GM23338 (cell line): ENCODE data around the gene CSTPP1. TPM values are rescaled to one million over a fixed set of nuclear protein-coding genes. Genes with fewer than 3 reads are reported as not detected.

Experiments used
- ATAC-seq: fragments of 200-7000 bp; cut with Tn5 transposase; 3 replicates; pipeline ENCODE4 v1.9.1; 2020
- DNase-seq: peaks from one replicate; pipeline ENCODE4 v3.0.0-alpha.2; 2015; ENCODE audit warnings: low spot score
- H2AFZ ChIP-seq: fragments of 200-600 bp; sonication (generic); 2 replicates; pipeline ENCODE4 v1.8.0; 2016; ENCODE audit warnings: antibody characterized with exemption, mild to moderate bottlenecking, moderate library complexity
- H3F3A ChIP-seq: fragments of 200-600 bp; sonication (generic); replicated peaks from 2 replicates; pipeline ENCODE4 v1.8.0; 2017; ENCODE audit warnings: antibody characterized with exemption, mixed run types, low read depth
- H3K27ac ChIP-seq: fragments of 200-600 bp; sonication (generic); 2 replicates; pipeline ENCODE4 v1.6.1; 2016; ENCODE audit warnings: low read depth
- H3K27me3 ChIP-seq: fragments of 200-600 bp; sonication (generic); 2 replicates; pipeline ENCODE4 v1.8.0; 2016; ENCODE audit warnings: mild to moderate bottlenecking, mixed run types, moderate library complexity; ENCODE audit not compliant: insufficient read depth
- H3K36me3 ChIP-seq: fragments of 200-600 bp; sonication (generic); 2 replicates; pipeline ENCODE4 v1.8.0; 2016; ENCODE audit warnings: mild to moderate bottlenecking; ENCODE audit not compliant: insufficient read depth
- H3K4me1 ChIP-seq: fragments of 200-600 bp; sonication (generic); 2 replicates; pipeline ENCODE4 v1.8.0; 2016; ENCODE audit warnings: mild to moderate bottlenecking, moderate library complexity; ENCODE audit not compliant: insufficient read depth
- H3K4me2 ChIP-seq: fragments of 200-600 bp; sonication (generic); 2 replicates; pipeline ENCODE4 v1.7.1; 2017; ENCODE audit warnings: mixed run types
- H3K4me3 ChIP-seq: fragments of 200-600 bp; sonication (generic); 2 replicates; pipeline ENCODE4 v1.6.1; 2016; ENCODE audit warnings: mixed run types
- H3K79me2 ChIP-seq: fragments of 200-600 bp; sonication (generic); replicated peaks from 2 replicates; pipeline ENCODE4 v1.8.0; 2017; ENCODE audit warnings: mild to moderate bottlenecking; ENCODE audit not compliant: insufficient read depth
- H3K9me2 ChIP-seq: fragments of 200-600 bp; sonication (generic); 2 replicates; pipeline ENCODE4 v1.8.0; 2017; ENCODE audit not compliant: insufficient read depth
- H4K20me1 ChIP-seq: fragments of 200-600 bp; sonication (generic); replicated peaks from 2 replicates; pipeline ENCODE4 v1.8.0; 2017; ENCODE audit warnings: mild to moderate bottlenecking; ENCODE audit not compliant: insufficient read depth
- H3K27ac Mint-ChIP-seq: 2 replicates; pipeline ENCODE4 v1.8.0; 2020; ENCODE audit warnings: inconsistent platforms, mild to moderate bottlenecking, moderate library complexity, mixed read lengths
- H3K27me3 Mint-ChIP-seq: 3 replicates; pipeline ENCODE4 v1.8.0; 2022; ENCODE audit warnings: low read depth, mild to moderate bottlenecking, moderate library complexity, mixed read lengths, inconsistent platforms; ENCODE audit not compliant: insufficient read depth, poor library complexity
- H3K36me3 Mint-ChIP-seq: 3 replicates; pipeline ENCODE4 v1.8.0; 2021; ENCODE audit warnings: low read depth, mild to moderate bottlenecking, inconsistent platforms, moderate library complexity, mixed read lengths
- H3K4me1 Mint-ChIP-seq: 3 replicates; pipeline ENCODE4 v1.8.0; 2020; ENCODE audit warnings: mild to moderate bottlenecking, inconsistent platforms, mixed read lengths
- H3K4me3 Mint-ChIP-seq: 3 replicates; pipeline ENCODE4 v1.8.0; 2021; ENCODE audit warnings: moderate library complexity, mild to moderate bottlenecking, inconsistent platforms, mixed read lengths
- H3K9me3 Mint-ChIP-seq: 3 replicates; pipeline ENCODE4 v1.8.0; 2020; ENCODE audit warnings: moderate library complexity, mild to moderate bottlenecking, inconsistent platforms, mixed read lengths
- CREB1 ChIP-seq: fragments of 250-450 bp; sonication (Bioruptor Pico); IDR thresholded peaks from 2 replicates; pipeline ENCODE4 v1.5.0; 2020; ENCODE audit warnings: low read depth, mild to moderate bottlenecking, moderate library complexity
- EZH2phosphoT487 ChIP-seq: fragments of 200-600 bp; sonication (generic); IDR thresholded peaks from one replicate; pipeline ENCODE4 v1.8.1; 2018; ENCODE audit warnings: antibody characterized with exemption; ENCODE audit not compliant: unreplicated experiment
- NANOG ChIP-seq: IDR thresholded peaks from 2 replicates; pipeline ENCODE4 v1.6.1; 2016; ENCODE audit warnings: antibody characterized with exemption, borderline replicate concordance
- STAT1 ChIP-seq: IDR thresholded peaks from one replicate; pipeline ENCODE4 v1.6.1; 2016; ENCODE audit warnings: antibody characterized with exemption; ENCODE audit not compliant: unreplicated experiment
- ZNF331 ChIP-seq: fragments of 250-450 bp; sonication (Bioruptor Pico); IDR thresholded peaks from 2 replicates; pipeline ENCODE4 v1.5.0; 2020; ENCODE audit warnings: low read depth, mild to moderate bottlenecking, moderate library complexity
- polyA plus RNA-seq: library from polyadenylated mRNA; unstranded; fragments of >200 nt; fragmentation: Nextera tagmentation; extraction: Ambion mirVana; gene quantifications from 2 replicates; pipeline ENCODE4 v1.2.1, GENCODE V29; 2016
- total RNA-seq: library from RNA; depleted of rRNA; stranded (reverse); fragments of >200 nt; shearing (Covaris generic); gene quantifications from 2 replicates; pipeline ENCODE4 v1.2.3, GENCODE V29; 2014
- TF ChIP-seq, protein P1 (sequence below): fragments of 250-450 bp; sonication (Bioruptor Pico); IDR thresholded peaks from 2 replicates; pipeline ENCODE4 v1.5.0; 2020; ENCODE audit warnings: mild to moderate bottlenecking, moderate library complexity

The CSTPP1 gene
- total and polyA plus RNA-seq, 2 experiments from 2014 or later = 23.5 to 42.6 TPM

DNA sequence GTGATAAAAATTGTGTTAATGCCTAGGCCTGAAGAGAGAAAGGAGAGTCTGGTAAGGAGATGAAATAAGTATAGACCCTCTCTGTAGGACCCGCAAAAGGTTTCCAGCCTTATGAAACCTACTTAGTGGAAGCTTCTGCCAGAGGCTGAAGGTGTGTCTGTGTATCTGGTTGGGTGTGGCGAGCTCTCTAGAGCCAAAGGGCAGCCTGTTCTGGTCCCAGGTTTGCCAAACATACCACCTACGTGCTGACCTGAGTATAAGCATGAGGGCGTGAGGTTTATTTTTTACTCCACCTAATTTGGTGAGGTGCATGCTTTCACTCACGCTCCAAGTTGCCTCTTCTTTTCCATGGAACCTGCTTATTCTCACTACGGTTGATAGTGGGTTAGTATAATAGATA is 5.6 kb downstream of the CSTPP1 start (continued):
- TF ChIP-seq ZNF331 (CRISPR knock-in tag) = no peak
- TF ChIP-seq, protein P1, sequence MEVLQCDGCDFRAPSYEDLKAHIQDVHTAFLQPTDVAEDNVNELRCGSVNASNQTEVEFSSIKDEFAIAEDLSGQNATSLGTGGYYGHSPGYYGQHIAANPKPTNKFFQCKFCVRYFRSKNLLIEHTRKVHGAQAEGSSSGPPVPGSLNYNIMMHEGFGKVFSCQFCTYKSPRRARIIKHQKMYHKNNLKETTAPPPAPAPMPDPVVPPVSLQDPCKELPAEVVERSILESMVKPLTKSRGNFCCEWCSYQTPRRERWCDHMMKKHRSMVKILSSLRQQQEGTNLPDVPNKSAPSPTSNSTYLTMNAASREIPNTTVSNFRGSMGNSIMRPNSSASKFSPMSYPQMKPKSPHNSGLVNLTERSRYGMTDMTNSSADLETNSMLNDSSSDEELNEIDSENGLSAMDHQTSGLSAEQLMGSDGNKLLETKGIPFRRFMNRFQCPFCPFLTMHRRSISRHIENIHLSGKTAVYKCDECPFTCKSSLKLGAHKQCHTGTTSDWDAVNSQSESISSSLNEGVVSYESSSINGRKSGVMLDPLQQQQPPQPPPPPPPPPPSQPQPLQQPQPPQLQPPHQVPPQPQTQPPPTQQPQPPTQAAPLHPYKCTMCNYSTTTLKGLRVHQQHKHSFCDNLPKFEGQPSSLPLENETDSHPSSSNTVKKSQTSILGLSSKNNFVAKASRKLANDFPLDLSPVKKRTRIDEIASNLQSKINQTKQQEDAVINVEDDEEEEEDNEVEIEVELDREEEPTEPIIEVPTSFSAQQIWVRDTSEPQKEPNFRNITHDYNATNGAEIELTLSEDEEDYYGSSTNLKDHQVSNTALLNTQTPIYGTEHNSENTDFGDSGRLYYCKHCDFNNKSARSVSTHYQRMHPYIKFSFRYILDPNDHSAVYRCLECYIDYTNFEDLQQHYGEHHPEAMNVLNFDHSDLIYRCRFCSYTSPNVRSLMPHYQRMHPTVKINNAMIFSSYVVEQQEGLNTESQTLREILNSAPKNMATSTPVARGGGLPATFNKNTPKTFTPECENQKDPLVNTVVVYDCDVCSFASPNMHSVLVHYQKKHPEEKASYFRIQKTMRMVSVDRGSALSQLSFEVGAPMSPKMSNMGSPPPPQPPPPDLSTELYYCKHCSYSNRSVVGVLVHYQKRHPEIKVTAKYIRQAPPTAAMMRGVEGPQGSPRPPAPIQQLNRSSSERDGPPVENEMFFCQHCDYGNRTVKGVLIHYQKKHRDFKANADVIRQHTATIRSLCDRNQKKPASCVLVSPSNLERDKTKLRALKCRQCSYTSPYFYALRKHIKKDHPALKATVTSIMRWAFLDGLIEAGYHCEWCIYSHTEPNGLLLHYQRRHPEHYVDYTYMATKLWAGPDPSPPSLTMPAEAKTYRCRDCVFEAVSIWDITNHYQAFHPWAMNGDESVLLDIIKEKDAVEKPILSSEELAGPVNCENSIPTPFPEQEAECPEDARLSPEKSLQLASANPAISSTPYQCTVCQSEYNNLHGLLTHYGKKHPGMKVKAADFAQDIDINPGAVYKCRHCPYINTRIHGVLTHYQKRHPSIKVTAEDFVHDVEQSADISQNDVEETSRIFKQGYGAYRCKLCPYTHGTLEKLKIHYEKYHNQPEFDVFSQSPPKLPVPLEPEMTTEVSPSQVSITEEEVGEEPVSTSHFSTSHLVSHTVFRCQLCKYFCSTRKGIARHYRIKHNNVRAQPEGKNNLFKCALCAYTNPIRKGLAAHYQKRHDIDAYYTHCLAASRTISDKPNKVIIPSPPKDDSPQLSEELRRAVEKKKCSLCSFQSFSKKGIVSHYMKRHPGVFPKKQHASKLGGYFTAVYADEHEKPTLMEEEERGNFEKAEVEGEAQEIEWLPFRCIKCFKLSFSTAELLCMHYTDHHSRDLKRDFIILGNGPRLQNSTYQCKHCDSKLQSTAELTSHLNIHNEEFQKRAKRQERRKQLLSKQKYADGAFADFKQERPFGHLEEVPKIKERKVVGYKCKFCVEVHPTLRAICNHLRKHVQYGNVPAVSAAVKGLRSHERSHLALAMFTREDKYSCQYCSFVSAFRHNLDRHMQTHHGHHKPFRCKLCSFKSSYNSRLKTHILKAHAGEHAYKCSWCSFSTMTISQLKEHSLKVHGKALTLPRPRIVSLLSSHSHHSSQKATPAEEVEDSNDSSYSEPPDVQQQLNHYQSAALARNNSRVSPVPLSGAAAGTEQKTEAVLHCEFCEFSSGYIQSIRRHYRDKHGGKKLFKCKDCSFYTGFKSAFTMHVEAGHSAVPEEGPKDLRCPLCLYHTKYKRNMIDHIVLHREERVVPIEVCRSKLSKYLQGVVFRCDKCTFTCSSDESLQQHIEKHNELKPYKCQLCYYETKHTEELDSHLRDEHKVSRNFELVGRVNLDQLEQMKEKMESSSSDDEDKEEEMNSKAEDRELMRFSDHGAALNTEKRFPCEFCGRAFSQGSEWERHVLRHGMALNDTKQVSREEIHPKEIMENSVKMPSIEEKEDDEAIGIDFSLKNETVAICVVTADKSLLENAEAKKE = no peak
- no peak for TF ChIP-seq NANOG
- TF ChIP-seq CREB1 (CRISPR knock-in tag) = no peak

DNA sequence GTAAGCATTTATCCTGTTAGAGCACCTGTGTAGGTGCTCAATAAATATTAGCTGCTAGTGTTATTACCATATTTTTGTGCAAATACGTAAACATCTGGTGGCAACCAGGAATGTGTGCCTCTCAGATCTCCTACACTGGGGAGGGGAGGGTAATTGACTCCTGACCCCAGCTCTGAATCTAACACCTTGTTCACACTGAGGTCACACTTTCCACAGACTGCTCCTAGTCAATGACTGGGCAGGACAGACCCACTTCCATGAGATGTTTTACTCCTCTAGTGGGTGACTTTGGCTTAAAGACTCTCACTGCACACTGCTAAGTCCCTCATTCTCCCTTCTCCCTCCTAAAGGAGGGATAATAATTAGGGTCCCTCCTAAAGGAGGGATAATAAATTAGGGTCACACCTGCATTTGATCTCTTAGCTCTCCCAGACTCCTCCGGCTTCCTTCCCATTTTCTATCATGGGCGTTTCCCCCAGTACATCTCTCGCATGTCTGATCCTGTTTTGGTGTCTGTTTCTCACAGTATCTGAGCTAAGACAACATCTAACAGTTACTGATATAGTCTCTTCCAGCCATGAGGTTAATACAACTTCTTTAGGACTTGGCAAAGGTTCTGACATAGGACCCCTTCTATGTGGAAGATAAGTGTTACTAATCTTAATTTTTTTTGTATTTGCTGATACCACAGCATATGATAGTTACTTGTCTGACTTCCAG is 8.0 kb downstream of the CSTPP1 start:
- no peaks in the 10 kb centered on the region for H3K9me2 ChIP-seq
- H3K27ac ChIP-seq = no peak overlapping the region
- no peak overlapping the region for H3K4me3 ChIP-seq
- H3K36me3 ChIP-seq = 0 out of 2 replicates have a peak, but pooled peaks cover 3% of the 10 kb centered on the region
- no peaks in the 10 kb centered on the region for H3K27me3 ChIP-seq
- H3K9me3 Mint-ChIP-seq = no peaks in the 10 kb centered on the region; the same call in 2 of the 3 replicates
- ATAC-seq (no peak), DNase-seq (no peak)
- no peaks in the 10 kb centered on the region for H3K4me1 ChIP-seq
- no peaks in the 10 kb centered on the region for H4K20me1 ChIP-seq
- H3K4me2 ChIP-seq = no peak overlapping the region
- H3K27me3 Mint-ChIP-seq = no peaks in the 10 kb centered on the region
- no peaks in the 10 kb centered on the region for H3F3A ChIP-seq
- H2AFZ ChIP-seq = no peak overlapping the region
- H3K27ac Mint-ChIP-seq = no peak overlapping the region
- no peak for TF ChIP-seq STAT1
- TF ChIP-seq, protein P1 = no peak
- no peak for TF ChIP-seq EZH2phosphoT487
- peaks cover 4% of the 10 kb centered on the region; the same call in 1 of the 3 replicates for H3K4me1 Mint-ChIP-seq
- 0 out of 2 replicates have a peak, but pooled peaks cover 5% of the 10 kb centered on the region for H3K79me2 ChIP-seq
- H3K4me3 Mint-ChIP-seq = no peak overlapping the region
- H3K36me3 Mint-ChIP-seq = no peaks in the 10 kb centered on the region
